ENCODE measurements around the gene SORD. TPM values are rescaled to one million over a fixed set of nuclear protein-coding genes. Genes with fewer than 3 reads are reported as not detected.
"Not testable (repeated sequence)": the region's sequence is repeated elsewhere in the genome, so short reads cannot be mapped to it uniquely, and the experiment has no call there.

Gene SORD
- total and polyA plus RNA-seq, 4 donors, result 13.5 to 24.6 (median 21.9) TPM

DNA sequence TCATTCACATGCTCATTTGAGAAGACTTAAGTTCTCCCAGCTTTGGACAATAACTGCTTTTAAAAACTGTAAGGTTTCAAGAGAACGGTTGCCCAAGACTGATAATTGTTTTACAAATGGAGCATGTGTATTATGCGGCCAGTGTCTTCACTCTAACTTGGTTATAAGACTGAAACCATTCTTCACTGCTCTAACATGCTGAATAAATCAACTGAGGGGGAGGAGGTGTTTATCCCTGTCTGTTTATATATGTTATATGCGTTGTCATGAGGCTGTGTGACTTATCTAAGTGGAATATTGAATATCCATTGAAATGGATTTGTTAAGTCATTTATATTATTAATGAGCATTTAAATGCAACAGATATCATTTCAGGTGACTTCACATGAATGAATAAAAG lies 25.4 kb upstream of the SORD start:
- DNase-seq (ENCODE audit: low read depth in 4 of 6, low spot score in 6 of 6); H3K9me3 ChIP-seq (ENCODE audit: control insufficient read depth, insufficient read depth, low read length); H3K4me1 ChIP-seq (ENCODE audit: control insufficient read depth, insufficient read depth, low read length); H3K36me3 ChIP-seq (ENCODE audit: control insufficient read depth, insufficient read depth, low read length); H3K27ac ChIP-seq (ENCODE audit: low read depth, low read length); H3K4me3 ChIP-seq (ENCODE audit: low read depth, low read length); H3K27me3 ChIP-seq (ENCODE audit: control insufficient read depth, insufficient read depth, low read length): not testable (repeated sequence)
- no CpG with 5 or more reads among the region's 3 CpGs for WGBS (ENCODE audit: insufficient coverage)

DNA sequence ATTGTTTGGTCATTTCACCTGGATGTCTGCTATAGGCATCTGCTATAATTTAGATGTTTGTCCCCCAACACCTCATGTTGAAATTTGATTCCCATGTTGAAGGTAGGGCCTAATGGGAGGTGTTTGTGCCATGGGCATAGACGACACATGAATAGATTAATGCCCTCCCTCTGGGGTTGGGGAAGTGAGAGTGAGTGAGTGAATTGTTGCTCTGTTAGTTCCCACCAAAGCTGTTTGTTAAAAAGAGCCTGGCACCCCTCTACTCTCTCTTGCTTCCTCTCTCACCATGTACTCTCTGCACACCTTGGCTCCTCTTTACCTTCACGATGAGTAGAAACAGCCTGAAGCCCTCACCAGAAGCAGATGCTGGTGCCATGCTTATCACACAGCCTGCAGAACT lies 23.9 kb upstream of the SORD start:
- Histone ChIP-seq H3K4me3 (ENCODE audit: low read depth, low read length) (no peak overlapping the region), H3K36me3 (ENCODE audit: control insufficient read depth, insufficient read depth, low read length) (no peaks in the 10 kb centered on the region), H3K4me1 (ENCODE audit: control insufficient read depth, insufficient read depth, low read length) (no peaks in the 10 kb centered on the region), H3K9me3 (ENCODE audit: control insufficient read depth, insufficient read depth, low read length) (no peaks in the 10 kb centered on the region), H3K27me3 (ENCODE audit: control insufficient read depth, insufficient read depth, low read length) (no peaks in the 10 kb centered on the region), H3K27ac (ENCODE audit: low read depth, low read length) (no peak overlapping the region)
- 100% methylated on average over 1 of the region's 2 CpGs for WGBS (ENCODE audit: insufficient coverage)
- no peak for DNase-seq (ENCODE audit: low read depth in 4 of 6, low spot score in 6 of 6)

GRCh38 chr15:45001180-45001579 lies 21.8 kb upstream of the SORD start:
- WGBS (ENCODE audit: insufficient coverage), result 91% methylated on average over 1 of the region's 1 CpG
- not testable (repeated sequence) for H3K4me3 ChIP-seq (ENCODE audit: low read depth, low read length); H3K9me3 ChIP-seq (ENCODE audit: control insufficient read depth, insufficient read depth, low read length); H3K27me3 ChIP-seq (ENCODE audit: control insufficient read depth, insufficient read depth, low read length); DNase-seq (ENCODE audit: low read depth in 4 of 6, low spot score in 6 of 6); H3K4me1 ChIP-seq (ENCODE audit: control insufficient read depth, insufficient read depth, low read length); H3K36me3 ChIP-seq (ENCODE audit: control insufficient read depth, insufficient read depth, low read length); H3K27ac ChIP-seq (ENCODE audit: low read depth, low read length)

DNA sequence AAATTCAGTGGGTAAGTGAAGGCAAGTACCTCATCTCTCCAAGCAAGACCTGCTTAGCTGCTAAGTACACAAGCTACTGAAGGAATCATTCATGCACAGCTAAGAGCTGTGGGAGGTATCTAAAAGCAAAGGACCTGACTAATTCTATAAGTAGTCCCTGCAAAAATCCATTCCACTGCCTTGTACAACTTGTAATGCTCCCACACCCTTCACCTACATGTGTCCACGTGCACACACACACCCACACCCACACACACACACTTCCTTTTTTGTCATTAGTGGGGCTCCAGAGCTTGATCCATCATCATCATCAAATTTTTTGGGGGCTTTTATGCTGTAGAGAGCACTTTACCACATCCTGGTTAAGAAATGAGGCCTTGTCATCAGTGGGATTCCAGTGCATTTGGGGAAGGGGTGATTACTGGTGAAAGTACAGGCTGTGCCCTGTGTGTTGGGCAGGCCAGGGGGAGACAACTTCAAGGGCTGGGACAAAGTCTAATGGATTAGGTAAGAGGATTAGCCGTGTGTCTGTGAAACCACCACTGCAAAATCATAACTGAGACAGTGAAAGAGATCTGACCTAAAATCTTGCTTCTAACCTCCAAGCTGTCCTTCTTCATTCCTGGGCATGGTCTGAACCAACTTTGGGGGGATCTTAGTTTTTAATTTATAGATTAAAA lies 19.1 kb upstream of the SORD start:
- peak overlapping the region; percentile 57 for H3K27ac ChIP-seq (ENCODE audit: low read depth, low read length)
- H3K4me1 ChIP-seq (ENCODE audit: control insufficient read depth, insufficient read depth, low read length); H3K9me3 ChIP-seq (ENCODE audit: control insufficient read depth, insufficient read depth, low read length); DNase-seq (ENCODE audit: low read depth in 4 of 6, low spot score in 6 of 6); H3K4me3 ChIP-seq (ENCODE audit: low read depth, low read length); H3K27me3 ChIP-seq (ENCODE audit: control insufficient read depth, insufficient read depth, low read length); H3K36me3 ChIP-seq (ENCODE audit: control insufficient read depth, insufficient read depth, low read length): not testable (repeated sequence)
- 89% methylated on average over 1 of the region's 2 CpGs for WGBS (ENCODE audit: insufficient coverage)

GRCh38 chr15:45004590-45005175 lies 18.3 kb upstream of the SORD start:
- H3K27ac ChIP-seq (ENCODE audit: low read depth, low read length); H3K4me3 ChIP-seq (ENCODE audit: low read depth, low read length); DNase-seq (ENCODE audit: low read depth in 4 of 6, low spot score in 6 of 6); H3K4me1 ChIP-seq (ENCODE audit: control insufficient read depth, insufficient read depth, low read length); H3K27me3 ChIP-seq (ENCODE audit: control insufficient read depth, insufficient read depth, low read length); H3K36me3 ChIP-seq (ENCODE audit: control insufficient read depth, insufficient read depth, low read length); H3K9me3 ChIP-seq (ENCODE audit: control insufficient read depth, insufficient read depth, low read length): not testable (repeated sequence)
- 95% methylated on average over 2 of the region's 5 CpGs for WGBS (ENCODE audit: insufficient coverage)

DNA sequence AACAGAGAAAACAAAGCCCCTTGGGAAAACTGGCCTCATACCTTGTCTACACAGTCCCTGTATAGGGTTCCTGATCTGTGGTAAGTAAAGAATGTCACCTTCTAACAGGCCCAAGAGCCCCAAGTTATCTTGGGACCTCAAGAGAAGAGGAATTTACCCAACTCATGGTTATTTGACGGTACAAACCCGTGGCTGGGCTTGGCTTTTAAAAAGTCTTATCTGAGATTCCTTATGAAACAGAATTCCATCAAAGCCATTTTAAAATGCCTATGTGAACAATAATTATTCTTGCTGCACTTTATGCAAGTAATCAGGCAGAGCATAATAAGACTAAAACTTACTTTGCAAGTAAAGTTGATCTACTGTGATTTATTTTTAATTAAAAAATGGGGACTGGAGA lies 13.9 kb upstream of the SORD start:
- Histone ChIP-seq H3K27me3 (ENCODE audit: control insufficient read depth, insufficient read depth, low read length) (no peaks in the 10 kb centered on the region), H3K4me1 (ENCODE audit: control insufficient read depth, insufficient read depth, low read length) (no peaks in the 10 kb centered on the region), H3K36me3 (ENCODE audit: control insufficient read depth, insufficient read depth, low read length) (no peaks in the 10 kb centered on the region), H3K4me3 (ENCODE audit: low read depth, low read length) (no peak overlapping the region), H3K9me3 (ENCODE audit: control insufficient read depth, insufficient read depth, low read length) (peaks cover 4% of the 10 kb centered on the region), H3K27ac (ENCODE audit: low read depth, low read length) (no peak overlapping the region)
- no peak for DNase-seq (ENCODE audit: low read depth in 4 of 6, low spot score in 6 of 6)
- 100% methylated on average over 1 of the region's 2 CpGs for WGBS (ENCODE audit: insufficient coverage)

DNA sequence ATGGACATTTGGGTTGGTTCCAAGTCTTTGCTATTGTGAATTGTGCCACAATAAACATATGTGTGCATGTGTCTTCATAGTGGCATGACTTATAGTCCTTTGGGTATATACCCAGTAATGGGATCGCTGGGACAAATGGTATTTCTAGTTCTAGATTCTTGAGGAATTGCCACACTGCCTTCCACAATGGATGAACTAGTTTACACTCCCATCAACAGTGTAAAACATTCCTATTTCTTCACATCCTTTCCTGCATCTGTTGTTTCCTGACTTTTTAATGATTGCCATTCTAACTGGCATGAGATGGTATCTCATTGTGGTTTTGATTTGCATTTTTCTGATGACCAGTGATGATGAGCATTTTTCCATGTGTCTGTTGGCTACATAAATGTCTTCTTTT lies 7.9 kb upstream of the SORD start:
- not testable (repeated sequence) for H3K27me3 ChIP-seq (ENCODE audit: control insufficient read depth, insufficient read depth, low read length); H3K36me3 ChIP-seq (ENCODE audit: control insufficient read depth, insufficient read depth, low read length); DNase-seq (ENCODE audit: low read depth in 4 of 6, low spot score in 6 of 6); H3K9me3 ChIP-seq (ENCODE audit: control insufficient read depth, insufficient read depth, low read length); H3K27ac ChIP-seq (ENCODE audit: low read depth, low read length); H3K4me3 ChIP-seq (ENCODE audit: low read depth, low read length); H3K4me1 ChIP-seq (ENCODE audit: control insufficient read depth, insufficient read depth, low read length)
- no CpG with 5 or more reads among the region's 1 CpG for WGBS (ENCODE audit: insufficient coverage)

GRCh38 chr15:45020222-45020900 lies 2.6 kb upstream of the SORD start:
- H3K4me3 ChIP-seq (ENCODE audit: low read depth, low read length); H3K27ac ChIP-seq (ENCODE audit: low read depth, low read length); H3K9me3 ChIP-seq (ENCODE audit: control insufficient read depth, insufficient read depth, low read length); H3K27me3 ChIP-seq (ENCODE audit: control insufficient read depth, insufficient read depth, low read length); DNase-seq (ENCODE audit: low read depth in 4 of 6, low spot score in 6 of 6); H3K36me3 ChIP-seq (ENCODE audit: control insufficient read depth, insufficient read depth, low read length): not testable (repeated sequence)
- peaks cover 20% of the 10 kb centered on the region for H3K4me1 ChIP-seq (ENCODE audit: control insufficient read depth, insufficient read depth, low read length)
- 83% methylated on average over 8 of the region's 9 CpGs for WGBS (ENCODE audit: insufficient coverage)

GRCh38 chr15:45020901-45021259 lies 2.1 kb upstream of the SORD start:
- peaks cover 20% of the 10 kb centered on the region for H3K4me1 ChIP-seq (ENCODE audit: control insufficient read depth, insufficient read depth, low read length)
- H3K36me3 ChIP-seq (ENCODE audit: control insufficient read depth, insufficient read depth, low read length); H3K27ac ChIP-seq (ENCODE audit: low read depth, low read length); H3K4me3 ChIP-seq (ENCODE audit: low read depth, low read length); H3K9me3 ChIP-seq (ENCODE audit: control insufficient read depth, insufficient read depth, low read length); H3K27me3 ChIP-seq (ENCODE audit: control insufficient read depth, insufficient read depth, low read length); DNase-seq (ENCODE audit: low read depth in 4 of 6, low spot score in 6 of 6): not testable (repeated sequence)
- 95% methylated on average over 9 of the region's 9 CpGs for WGBS (ENCODE audit: insufficient coverage)

DNA sequence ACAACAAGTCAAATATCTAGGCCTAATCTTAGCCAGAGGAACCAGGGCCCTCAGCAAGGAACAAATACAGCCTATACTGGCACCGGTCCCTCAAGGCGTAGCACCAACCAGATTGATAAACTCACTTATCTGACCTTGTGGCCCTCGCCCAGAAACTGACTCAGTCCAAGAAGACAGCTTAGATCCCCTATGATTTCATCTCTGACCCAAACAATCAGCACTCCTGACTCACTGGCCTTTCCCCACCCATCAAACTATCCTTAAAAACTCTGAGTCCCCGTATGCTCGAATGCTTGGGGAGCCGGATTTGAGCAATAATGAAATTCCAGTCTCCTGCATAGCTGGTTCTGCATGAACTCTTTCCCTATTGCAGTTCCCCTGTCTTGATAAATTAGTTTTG lies 1.6 kb upstream of the SORD start:
- Histone ChIP-seq H3K27me3 (ENCODE audit: control insufficient read depth, insufficient read depth, low read length) (no peaks in the 10 kb centered on the region), H3K27ac (ENCODE audit: low read depth, low read length) (no peak overlapping the region), H3K9me3 (ENCODE audit: control insufficient read depth, insufficient read depth, low read length) (no peaks in the 10 kb centered on the region), H3K36me3 (ENCODE audit: control insufficient read depth, insufficient read depth, low read length) (no peaks in the 10 kb centered on the region), H3K4me3 (ENCODE audit: low read depth, low read length) (no peak overlapping the region), H3K4me1 (ENCODE audit: control insufficient read depth, insufficient read depth, low read length) (peaks cover 20% of the 10 kb centered on the region)
- 95% methylated on average over 6 of the region's 6 CpGs for WGBS (ENCODE audit: insufficient coverage)
- no peak for DNase-seq (ENCODE audit: low read depth in 4 of 6, low spot score in 6 of 6)

Data from spinal cord (tissue), 10 donors.